Renal pelvis (tissue), 12 donors: ENCODE data around the gene PCDHA9. TPM values are rescaled to one million over a fixed set of nuclear protein-coding genes. Genes with fewer than 3 reads are reported as not detected.
"Not testable (repeated sequence)": the region's sequence is repeated elsewhere in the genome, so short reads cannot be mapped to it uniquely, and the experiment has no call there.

Experiments used
- DNase-seq: peaks from one replicate; pipeline ENCODE4 v3.0.0-alpha.2; 2013
- long read RNA-seq, 16 experiments: transcript quantifications; one replicate each; lab custom pipeline, GENCODE V29; 2026
- polyA plus RNA-seq, 3 donors: library from polyadenylated mRNA; unstranded; fragments of 120-200 nt; gene quantifications; one replicate each; pipeline ENCODE4 v1.2.1, GENCODE V29; 2013; ENCODE audit not compliant: insufficient read length in 3 of 3

The PCDHA9 gene
- polyA plus RNA-seq = under 1 TPM; 0.03 to 0.08 (median 0.06) TPM
- long read RNA-seq, donor 1 = 0 reads
- long read RNA-seq, donor 2 = 0 reads
- long read RNA-seq, donor 3 = 0 reads
- long read RNA-seq, donor 4 = 0 reads
- long read RNA-seq, donor 5, full-length matches to known transcripts = 1 of 1 reads
- long read RNA-seq, donor 5, partial matches to known transcripts = 0 of 1 reads
- long read RNA-seq, donor 5, other reads (novel, unspliced or antisense) = 0 of 1 reads
- long read RNA-seq, donor 6 = 0 reads
- long read RNA-seq, donor 7, full-length matches to known transcripts = 1 of 1 reads
- long read RNA-seq, donor 7, partial matches to known transcripts = 0 of 1 reads
- long read RNA-seq, donor 7, other reads (novel, unspliced or antisense) = 0 of 1 reads
- long read RNA-seq, donor 8 = 0 reads
- long read RNA-seq, donor 9 = 0 reads
- long read RNA-seq, donor 10 = 0 reads
- long read RNA-seq, donor 11, full-length matches to known transcripts = 1 of 1 reads
- long read RNA-seq, donor 11, partial matches to known transcripts = 0 of 1 reads
- long read RNA-seq, donor 11, other reads (novel, unspliced or antisense) = 0 of 1 reads
- long read RNA-seq, donor 12 = 0 reads
- long read RNA-seq, donor 13 = 0 reads
- long read RNA-seq, donor 14, full-length matches to known transcripts = 2 of 2 reads
- long read RNA-seq, donor 14, partial matches to known transcripts = 0 of 2 reads
- long read RNA-seq, donor 14, other reads (novel, unspliced or antisense) = 0 of 2 reads
- long read RNA-seq, donor 15, full-length matches to known transcripts = 1 of 1 reads
- long read RNA-seq, donor 15, partial matches to known transcripts = 0 of 1 reads
- long read RNA-seq, donor 15, other reads (novel, unspliced or antisense) = 0 of 1 reads
- long read RNA-seq, donor 16 = 0 reads

DNA sequence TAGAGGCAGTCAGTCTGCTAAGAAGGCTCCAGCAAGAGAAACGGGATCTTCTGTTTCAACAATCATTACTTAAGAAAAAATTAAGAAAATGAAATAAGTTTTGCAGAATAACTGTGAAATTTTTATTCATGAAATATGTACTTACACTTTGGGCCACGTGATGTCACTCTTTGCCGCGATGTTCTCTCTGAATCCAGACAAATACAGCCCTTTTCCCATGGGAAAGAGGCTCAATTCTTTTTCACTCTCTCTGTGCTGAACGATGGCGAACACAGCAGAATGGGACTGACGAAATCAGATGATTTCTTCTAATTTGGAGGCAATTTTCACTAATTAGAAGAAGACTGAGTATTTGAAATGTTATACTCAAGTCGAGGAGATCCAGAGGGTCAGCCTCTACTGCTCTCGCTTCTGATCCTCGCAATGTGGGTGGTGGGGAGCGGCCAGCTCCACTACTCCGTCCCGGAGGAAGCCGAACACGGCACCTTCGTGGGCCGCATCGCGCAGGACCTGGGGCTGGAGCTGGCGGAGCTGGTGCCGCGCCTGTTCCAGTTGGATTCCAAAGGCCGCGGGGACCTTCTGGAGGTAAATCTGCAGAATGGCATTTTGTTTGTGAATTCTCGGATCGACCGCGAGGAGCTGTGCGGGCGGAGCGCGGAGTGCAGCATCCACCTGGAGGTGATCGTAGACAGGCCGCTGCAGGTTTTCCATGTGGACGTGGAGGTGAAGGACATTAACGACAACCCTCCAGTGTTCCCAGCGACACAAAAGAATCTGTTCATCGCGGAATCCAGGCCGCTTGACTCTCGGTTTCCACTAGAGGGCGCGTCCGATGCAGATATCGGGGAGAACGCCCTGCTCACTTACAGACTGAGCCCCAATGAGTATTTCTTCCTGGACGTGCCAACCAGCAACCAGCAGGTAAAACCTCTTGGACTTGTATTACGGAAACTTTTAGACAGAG is at the start of gene PCDHA9:
Gene PCDHA9 (plus strand): TSS at position 244 of the 964 bp plus-strand sequence. CDS start 114 bp downstream, at position 358.
- DNase-seq = not testable (repeated sequence)

GRCh38 chr5:140800816-140801493 is 47.2 kb upstream of the PCDHA9 start, which contains the start of gene PCDHA3:
Gene PCDHA3 (plus strand): TSS chr5:140801057.
- no peak for DNase-seq

DNA sequence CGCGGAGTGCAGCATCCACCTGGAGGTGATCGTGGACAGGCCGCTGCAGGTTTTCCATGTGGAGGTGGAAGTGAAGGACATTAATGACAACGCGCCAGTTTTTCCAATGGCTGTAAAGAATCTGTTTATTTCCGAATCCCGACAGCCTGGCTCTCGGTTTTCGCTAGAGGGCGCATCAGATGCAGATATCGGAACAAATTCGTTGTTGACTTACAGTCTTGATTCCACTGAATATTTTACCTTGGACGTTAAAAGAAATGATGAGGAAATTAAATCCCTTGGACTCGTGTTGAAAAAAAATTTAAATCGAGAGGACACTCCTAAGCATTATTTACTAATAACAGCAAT is 46.7 kb upstream of the PCDHA9 start:
- DNase-seq = no peak

- DNase-seq = not testable (repeated sequence)
Measured at GRCh38 chr5:140802381-140802780, 45.8 kb upstream of the PCDHA9 start.

GRCh38 chr5:140802781-140803271 is 45.4 kb upstream of the PCDHA9 start:
- no peak for DNase-seq

DNA sequence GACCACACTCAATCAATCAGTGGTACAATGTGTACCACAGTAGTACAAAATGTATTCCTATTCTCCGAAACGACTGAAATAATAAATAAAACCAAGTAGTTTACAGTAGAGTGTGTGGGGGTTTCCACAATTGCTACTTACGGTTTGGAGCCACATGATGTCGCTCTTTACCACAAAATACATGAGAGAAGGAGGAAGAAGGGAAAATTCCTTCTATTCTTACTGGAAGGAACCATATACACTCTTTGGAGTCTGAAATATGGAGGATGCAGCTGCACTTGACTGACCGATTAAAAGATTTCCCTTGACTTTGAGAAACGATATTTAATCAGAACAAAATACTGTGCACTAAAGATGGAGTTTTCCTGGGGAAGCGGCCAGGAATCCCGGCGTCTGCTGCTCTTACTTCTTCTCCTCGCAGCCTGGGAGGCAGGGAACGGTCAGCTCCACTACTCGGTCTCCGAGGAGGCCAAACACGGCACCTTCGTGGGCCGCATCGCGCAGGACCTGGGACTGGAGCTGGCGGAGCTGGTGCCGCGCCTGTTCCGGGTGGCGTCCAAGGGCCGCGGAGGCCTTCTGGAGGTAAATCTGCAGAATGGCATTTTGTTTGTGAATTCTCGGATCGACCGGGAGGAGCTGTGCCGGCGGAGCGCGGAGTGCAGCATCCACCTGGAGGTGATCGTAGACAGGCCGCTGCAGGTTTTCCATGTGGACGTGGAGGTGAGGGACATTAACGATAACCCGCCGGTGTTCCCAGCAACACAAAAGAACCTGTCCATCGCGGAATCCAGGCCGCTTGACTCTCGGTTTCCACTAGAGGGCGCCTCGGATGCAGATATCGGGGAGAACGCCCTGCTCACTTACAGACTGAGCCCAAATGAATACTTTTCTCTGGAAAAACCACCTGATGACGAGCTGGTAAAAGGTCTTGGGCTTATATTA is 41.1 kb upstream of the PCDHA9 start, which contains the start of gene PCDHA4:
Gene PCDHA4 (plus strand): TSS at position 235 of the 942 bp plus-strand sequence.
- DNase-seq = no peak

DNA sequence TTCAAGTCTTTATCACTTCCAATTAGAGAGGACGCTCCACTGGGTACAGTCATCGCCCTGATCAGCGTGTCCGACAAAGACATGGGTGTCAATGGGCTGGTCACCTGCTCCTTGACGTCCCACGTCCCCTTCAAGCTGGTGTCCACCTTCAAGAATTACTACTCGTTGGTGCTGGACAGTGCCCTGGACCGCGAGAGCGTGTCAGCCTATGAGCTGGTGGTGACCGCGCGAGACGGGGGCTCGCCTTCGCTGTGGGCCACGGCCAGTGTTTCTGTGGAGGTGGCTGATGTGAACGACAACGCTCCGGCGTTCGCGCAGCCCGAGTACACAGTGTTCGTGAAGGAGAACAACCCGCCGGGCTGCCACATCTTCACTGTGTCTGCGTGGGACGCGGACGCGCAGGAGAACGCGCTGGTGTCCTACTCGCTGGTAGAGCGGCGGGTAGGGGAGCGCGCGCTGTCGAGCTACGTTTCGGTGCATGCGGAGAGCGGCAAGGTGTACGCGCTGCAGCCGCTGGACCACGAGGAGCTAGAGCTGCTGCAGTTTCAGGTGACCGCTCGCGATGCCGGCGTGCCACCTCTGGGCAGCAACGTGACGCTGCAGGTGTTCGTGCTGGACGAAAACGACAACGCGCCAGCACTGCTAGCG is 39.8 kb upstream of the PCDHA9 start:
- DNase-seq = not testable (repeated sequence)

GRCh38 chr5:140808889-140809291 is 39.3 kb upstream of the PCDHA9 start:
- no peak for DNase-seq

- no peak for DNase-seq
Measured at GRCh38 chr5:140821375-140822280, 26.6 kb upstream of the PCDHA9 start, which contains the start of gene PCDHA5. Gene PCDHA5 (plus strand): TSS chr5:140821613.

GRCh38 chr5:140822281-140822629 is 25.9 kb upstream of the PCDHA9 start:
- no peak for DNase-seq

DNA sequence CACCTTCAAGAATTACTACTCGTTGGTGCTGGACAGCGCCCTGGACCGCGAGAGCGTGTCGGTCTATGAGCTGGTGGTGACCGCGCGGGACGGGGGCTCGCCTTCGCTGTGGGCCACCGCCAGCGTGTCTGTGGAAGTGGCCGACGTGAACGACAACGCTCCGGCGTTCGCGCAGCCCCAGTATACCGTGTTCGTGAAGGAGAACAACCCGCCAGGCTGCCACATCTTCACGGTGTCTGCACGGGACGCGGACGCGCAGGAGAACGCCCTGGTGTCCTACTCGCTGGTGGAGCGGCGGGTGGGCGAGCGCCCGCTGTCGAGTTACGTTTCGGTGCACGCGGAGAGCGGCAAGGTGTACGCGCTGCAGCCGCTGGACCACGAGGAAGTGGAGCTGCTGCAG is 25.2 kb upstream of the PCDHA9 start:
- not testable (repeated sequence) for DNase-seq

GRCh38 chr5:140823475-140823874 is 24.7 kb upstream of the PCDHA9 start:
- DNase-seq = no peak

GRCh38 chr5:140827704-140828361 is 20.3 kb upstream of the PCDHA9 start, which contains the start of gene PCDHA6:
Gene PCDHA6 (plus strand): TSS chr5:140827960. CDS start chr5:140828092, 132 bp downstream.
- no peak for DNase-seq

GRCh38 chr5:140828362-140828737 is 19.8 kb upstream of the PCDHA9 start:
- DNase-seq = no peak

DNA sequence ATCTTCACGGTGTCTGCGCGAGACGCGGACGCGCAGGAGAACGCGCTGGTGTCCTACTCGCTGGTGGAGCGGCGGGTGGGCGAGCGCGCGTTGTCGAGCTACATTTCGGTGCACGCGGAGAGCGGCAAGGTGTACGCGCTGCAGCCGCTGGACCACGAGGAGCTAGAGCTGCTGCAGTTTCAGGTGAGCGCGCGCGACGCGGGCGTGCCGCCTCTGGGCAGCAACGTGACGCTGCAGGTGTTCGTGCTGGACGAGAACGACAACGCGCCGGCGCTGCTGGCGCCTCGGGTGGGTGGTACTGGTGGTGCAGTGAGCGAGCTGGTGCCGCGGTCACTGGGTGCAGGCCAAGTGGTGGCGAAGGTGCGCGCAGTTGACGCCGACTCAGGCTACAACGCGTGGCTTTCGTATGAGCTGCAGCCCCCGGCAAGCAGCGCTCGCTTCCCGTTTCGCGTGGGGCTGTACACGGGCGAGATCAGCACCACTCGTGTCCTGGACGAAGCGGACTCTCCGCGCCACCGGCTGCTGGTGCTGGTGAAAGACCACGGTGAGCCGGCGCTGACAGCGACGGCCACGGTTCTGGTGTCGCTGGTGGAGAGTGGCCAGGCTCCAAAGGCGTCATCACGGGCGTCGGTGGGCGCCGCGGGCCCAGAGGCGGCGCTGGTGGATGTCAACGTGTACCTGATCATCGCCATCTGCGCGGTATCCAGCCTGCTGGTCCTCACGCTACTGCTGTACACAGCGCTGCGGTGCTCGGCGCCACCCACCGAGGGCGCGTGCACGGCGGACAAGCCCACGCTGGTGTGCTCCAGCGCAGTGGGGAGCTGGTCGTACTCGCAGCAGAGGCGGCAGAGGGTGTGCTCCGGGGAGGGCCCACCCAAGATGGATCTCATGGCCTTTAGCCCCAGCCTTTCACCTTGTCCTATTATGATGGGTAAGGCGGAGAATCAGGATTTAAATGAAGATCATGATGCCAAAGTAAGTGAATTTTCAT is 18.4 kb upstream of the PCDHA9 start:
- DNase-seq = not testable (repeated sequence)

- peak; percentile 2 for DNase-seq
Measured at GRCh38 chr5:140833993-140834392, 14.2 kb upstream of the PCDHA9 start, which contains the start of gene PCDHA7. Gene PCDHA7 (plus strand): TSS chr5:140834269. CDS start chr5:140834384, 115 bp downstream.
